H1 (cell line): Measurements from ENCODE around the gene ALOX5. TPM values are rescaled to one million over a fixed set of nuclear protein-coding genes. Genes with fewer than 3 reads are reported as not detected.

ENCODE experiments used
- CTCF ChIA-PET: fragments of 300-600 bp; sonication (Branson Sonifier 250); formaldehyde crosslinking; loops from one replicate; lab custom pipeline; 2021; ENCODE audit not compliant: partially characterized antibody; lab: Charles Lee
- POLR2A ChIA-PET: fragments of 300-600 bp; sonication (Branson Sonifier 250); formaldehyde crosslinking; loops from one replicate; lab custom pipeline; 2021; ENCODE audit warnings: inconsistent platforms; ENCODE audit not compliant: partially characterized antibody; lab: Charles Lee
- DNase-seq, 2 experiments: peaks; one replicate each; pipeline versions ENCODE4 v3.0.0 to v3.0.0-alpha.2; 2010 to 2022; ENCODE audit warnings: low spot score in 2 of 2, low read depth in 1 of 2, mixed read lengths in 1 of 2
- FAIRE-seq: peaks from 2 replicates; lab custom pipeline; 2011; peaks lifted over from hg19 to GRCh38; lab: Jason Lieb, UNC
- H2AFZ ChIP-seq: 2 replicates; pipeline ENCODE4 v1.8.1; 2012; ENCODE audit warnings: low read length, inconsistent platforms
- H2AK5ac ChIP-seq: 2 replicates; pipeline ENCODE4 v1.6.1; 2013; ENCODE audit warnings: low read depth, low read length
- H2BK120ac ChIP-seq: replicated peaks from 2 replicates; pipeline ENCODE3; 2013; ENCODE audit warnings: low read depth, low read length, inconsistent platforms
- H2BK12ac ChIP-seq: 2 replicates; pipeline ENCODE4 v1.6.1; 2013; ENCODE audit warnings: low read depth, low read length
- H2BK15ac ChIP-seq: 2 replicates; pipeline ENCODE4 v1.6.1; 2013; ENCODE audit warnings: low read length
- H2BK20ac ChIP-seq: 2 replicates; pipeline ENCODE4 v1.6.1; 2013; ENCODE audit warnings: low read length
- H2BK5ac ChIP-seq: 2 replicates; pipeline ENCODE4 v1.6.1; 2013; ENCODE audit warnings: low read depth, low read length
- H3K14ac ChIP-seq: 2 replicates; pipeline ENCODE4 v1.6.1; 2013; ENCODE audit warnings: inconsistent platforms; ENCODE audit not compliant: insufficient read length
- H3K18ac ChIP-seq: 2 replicates; pipeline ENCODE4 v1.6.1; 2013; ENCODE audit warnings: low read length; ENCODE audit errors: extremely low read depth
- H3K23ac ChIP-seq: 2 replicates; pipeline ENCODE4 v1.6.1; 2013; ENCODE audit warnings: inconsistent platforms; ENCODE audit not compliant: insufficient read length
- H3K23me2 ChIP-seq: 2 replicates; pipeline ENCODE4 v1.6.1; 2013; ENCODE audit warnings: low read depth, low read length
- H3K27ac ChIP-seq: 2 replicates; pipeline ENCODE4 v1.6.1; 2011; ENCODE audit warnings: low read depth, low read length, inconsistent platforms
- H3K27me3 ChIP-seq, 4 experiments: replicated peaks in 1 of 4; 1 replicate in 1 of 4; 2 replicates in 3 of 4; pipeline versions ENCODE4 v1.6.1 to v1.8.1; 2011 to 2013; ENCODE audit warnings: low read length in 3 of 4, mild to moderate bottlenecking in 3 of 4, inconsistent platforms in 2 of 4, mixed read lengths in 2 of 4, moderate library complexity in 1 of 4; ENCODE audit not compliant: control insufficient read depth in 3 of 4, insufficient read depth in 3 of 4; ENCODE audit errors: extremely low read depth in 1 of 4
- H3K36me3 ChIP-seq, 4 experiments: 2 replicates each; pipeline versions ENCODE4 v1.6.1 to v1.8.1; 2011 to 2013; ENCODE audit warnings: mild to moderate bottlenecking in 4 of 4, low read length in 3 of 4, moderate library complexity in 2 of 4, control low read depth in 1 of 4, inconsistent platforms in 1 of 4; ENCODE audit not compliant: insufficient read depth in 4 of 4, control insufficient read depth in 2 of 4
- H3K4ac ChIP-seq: replicated peaks from 2 replicates; pipeline ENCODE3; 2013; ENCODE audit warnings: low read length, low read depth, mixed read lengths, inconsistent platforms; ENCODE audit not compliant: insufficient read length
- H3K4me1 ChIP-seq, 4 experiments: replicated peaks in 1 of 4; 1 replicate in 1 of 4; 2 replicates in 3 of 4; pipeline versions ENCODE4 v1.6.1 to v1.8.1; 2011 to 2013; ENCODE audit warnings: low read length in 3 of 4, inconsistent platforms in 2 of 4, mixed read lengths in 1 of 4; ENCODE audit not compliant: insufficient read depth in 4 of 4, control insufficient read depth in 3 of 4
- H3K4me2 ChIP-seq, 2 experiments: 2 replicates each; pipeline versions ENCODE4 v1.6.1 to v1.8.1; 2011 to 2013; ENCODE audit warnings: low read depth in 2 of 2, low read length in 2 of 2, control low read depth in 1 of 2, inconsistent platforms in 1 of 2, mild to moderate bottlenecking in 1 of 2; ENCODE audit not compliant: insufficient read depth in 1 of 2
- H3K4me3 ChIP-seq, 4 experiments: fragments of 200-600, 300-600 bp in 1 of 4; sonication (generic), shearing (Covaris generic), sonication (Bioruptor Twin) in 1 of 4; 2 replicates each; pipeline versions ENCODE4 v1.5.1 to v1.8.1; 2011 to 2016; ENCODE audit warnings: low read length in 4 of 4, low read depth in 3 of 4, control low read depth in 2 of 4, inconsistent platforms in 2 of 4, mild to moderate bottlenecking in 2 of 4, mixed read lengths in 1 of 4, moderate library complexity in 1 of 4; ENCODE audit not compliant: insufficient read depth in 2 of 4; ENCODE audit errors: extremely low read depth in 1 of 4
- H3K56ac ChIP-seq: replicated peaks from 2 replicates; pipeline ENCODE3; 2013; ENCODE audit warnings: low read depth, mild to moderate bottlenecking, mixed read lengths, low read length, inconsistent platforms; ENCODE audit not compliant: insufficient read length
- H3K79me1 ChIP-seq: 2 replicates; pipeline ENCODE4 v1.6.1; 2013; ENCODE audit warnings: low read depth, low read length, control low read depth
- H3K79me2 ChIP-seq, 2 experiments: 2 replicates each; pipeline versions ENCODE4 v1.6.1 to v1.8.1; 2012 to 2013; ENCODE audit warnings: low read length in 2 of 2, mild to moderate bottlenecking in 2 of 2, inconsistent platforms in 1 of 2; ENCODE audit not compliant: insufficient read depth in 2 of 2, control insufficient read depth in 1 of 2
- H3K9ac ChIP-seq, 4 experiments: replicated peaks in 1 of 4; 1 replicate in 1 of 4; 2 replicates in 3 of 4; pipeline versions ENCODE4 v1.6.1 to v1.8.1; 2011 to 2013; ENCODE audit warnings: low read depth in 3 of 4, low read length in 3 of 4, control low read depth in 2 of 4, mild to moderate bottlenecking in 2 of 4, moderate library complexity in 2 of 4, inconsistent platforms in 1 of 4; ENCODE audit errors: extremely low read depth in 1 of 4
- H3K9me3 ChIP-seq, 2 experiments: 2 replicates each; pipeline versions ENCODE4 v1.6.1 to v1.8.1; 2012 to 2013; ENCODE audit warnings: mild to moderate bottlenecking in 2 of 2, moderate library complexity in 2 of 2, control low read depth in 1 of 2, inconsistent platforms in 1 of 2, low read depth in 1 of 2, low read length in 1 of 2, mixed read lengths in 1 of 2; ENCODE audit not compliant: insufficient read depth in 2 of 2
- H4K20me1 ChIP-seq, 2 experiments: replicated peaks in 1 of 2; 2 replicates each; pipeline versions ENCODE3 to v1.8.1; 2011 to 2013; ENCODE audit warnings: inconsistent platforms in 2 of 2, low read length in 2 of 2, mild to moderate bottlenecking in 1 of 2; ENCODE audit not compliant: insufficient read depth in 2 of 2, control insufficient read depth in 1 of 2
- H4K5ac ChIP-seq: 2 replicates; pipeline ENCODE4 v1.6.1; 2013; ENCODE audit warnings: low read length, low read depth, mixed read lengths, inconsistent platforms; ENCODE audit not compliant: insufficient read length
- H4K8ac ChIP-seq: 2 replicates; pipeline ENCODE4 v1.8.0; 2013; ENCODE audit warnings: mild to moderate bottlenecking, moderate library complexity, low read length, inconsistent platforms; ENCODE audit not compliant: insufficient read depth; ENCODE audit errors: extremely low read depth
- H4K91ac ChIP-seq: replicated peaks from 2 replicates; pipeline ENCODE3; 2013; ENCODE audit warnings: low read length, mixed read lengths, inconsistent platforms; ENCODE audit not compliant: insufficient read length
- CBX8 ChIP-seq: fragments of 300-800, 300-1000 bp; sonication (generic); IDR thresholded peaks from 2 replicates; pipeline ENCODE4 v1.7.1; 2016; ENCODE audit warnings: low read depth, low read length, borderline replicate concordance
- CHD2 ChIP-seq: IDR thresholded peaks from 2 replicates; pipeline ENCODE4 v1.6.1; 2012; ENCODE audit warnings: low read length, improper control_type of control experiment
- HDAC2 ChIP-seq, 2 experiments: fragments of 300-600 bp in 1 of 2; sonication (generic) in 1 of 2; IDR thresholded peaks; 2 replicates each; pipeline ENCODE4 v1.6.1; 2011 to 2012; ENCODE audit warnings: low read depth in 2 of 2, low read length in 2 of 2, mild to moderate bottlenecking in 2 of 2, moderate library complexity in 2 of 2, borderline replicate concordance in 1 of 2, inconsistent platforms in 1 of 2
- KDM1A ChIP-seq: fragments of 200-600, 300-600 bp; sonication (generic); IDR thresholded peaks from 2 replicates; pipeline ENCODE4 v1.7.1; 2016; ENCODE audit warnings: mild to moderate bottlenecking, low read length, borderline replicate concordance
- MAFK ChIP-seq: IDR thresholded peaks from 2 replicates; pipeline ENCODE4 v1.6.1; 2012; ENCODE audit warnings: low read depth, mild to moderate bottlenecking, improper control_type of control experiment, low read length
- RBBP5 ChIP-seq: IDR thresholded peaks from 2 replicates; pipeline ENCODE4 v1.7.1; 2012; ENCODE audit warnings: low read depth, mild to moderate bottlenecking, inconsistent platforms, low read length, moderate library complexity, borderline replicate concordance
- RNF2 ChIP-seq: fragments of 200-900, 300-1000 bp; sonication (generic); IDR thresholded peaks from 2 replicates; pipeline ENCODE4 v1.7.1; 2016; ENCODE audit warnings: borderline replicate concordance, low read depth, mild to moderate bottlenecking, antibody characterized with exemption, low read length; ENCODE audit not compliant: poor library complexity, severe bottlenecking; ENCODE audit errors: missing control alignments
- SIN3A ChIP-seq, 2 experiments: IDR thresholded peaks in 1 of 2; conservative IDR thresholded peaks in 1 of 2; 2 replicates each; pipeline ENCODE4 v1.6.1; 2011 to 2012; ENCODE audit warnings: low read length in 2 of 2, improper control_type of control experiment in 1 of 2, low read depth in 1 of 2, mild to moderate bottlenecking in 1 of 2
- SP2 ChIP-seq: IDR thresholded peaks from 2 replicates; pipeline ENCODE4 v1.6.1; 2012; ENCODE audit warnings: mild to moderate bottlenecking, low read length, inconsistent platforms
- TBP ChIP-seq: IDR thresholded peaks from 2 replicates; pipeline ENCODE4 v1.6.1; 2011; ENCODE audit warnings: low read depth, low read length, improper control_type of control experiment
- WGBS, 2 experiments: shearing (Covaris generic) in 1 of 2; methylation state at CpG; one replicate each; pipeline versions ENCODE4 v1.1.6 to v1.1.7; 2013 to 2015; ENCODE audit warnings: low lambda C conversion rate in 2 of 2, mixed read lengths in 2 of 2, inconsistent platforms in 1 of 2, low coverage in 1 of 2, missing lambda C conversion rate in 1 of 2; ENCODE audit not compliant: insufficient replicate concordance in 2 of 2, insufficient coverage in 1 of 2, insufficient read length in 1 of 2; ENCODE audit errors: extremely low coverage in 1 of 2, missing lambda C conversion rate in 1 of 2; 5-methylcytosine and 5-hydroxymethylcytosine counted together
- polyA plus RNA-seq, 7 experiments: library from polyadenylated mRNA; depleted of rRNA in 3 of 7; stranded (reverse) in 5 of 7; unstranded in 2 of 7; fragments of >200 nt in 5 of 7; fragments of 200-250 nt in 2 of 7; gene quantifications; 1 replicate in 5 of 7; 2 replicates in 1 of 7; 4 replicates in 1 of 7; pipeline versions ENCODE4 v1.2.1 to v1.2.3, GENCODE V29; 2011 to 2013; ENCODE audit warnings: missing spikeins in 2 of 7, mixed read lengths in 2 of 7
- total RNA-seq: library from RNA; stranded (reverse); fragmentation: NEBNext Ultra II Directional; extraction: Animal tissue kit (Norgen Biotek cat#: 25700); gene quantifications from 2 replicates; pipeline ENCODE4 v1.2.1, GENCODE V29; 2021
- TF ChIP-seq, protein P1 (sequence below): IDR thresholded peaks from 2 replicates; pipeline ENCODE4 v1.6.1; 2012; ENCODE audit warnings: low read length, inconsistent platforms

Gene ALOX5
- total and polyA plus RNA-seq, 2 of the 8 experiments (the other 6 are each of a cell fraction or from before 2014, with no cell fraction given) = 1.6 to 3.8 TPM

DNA sequence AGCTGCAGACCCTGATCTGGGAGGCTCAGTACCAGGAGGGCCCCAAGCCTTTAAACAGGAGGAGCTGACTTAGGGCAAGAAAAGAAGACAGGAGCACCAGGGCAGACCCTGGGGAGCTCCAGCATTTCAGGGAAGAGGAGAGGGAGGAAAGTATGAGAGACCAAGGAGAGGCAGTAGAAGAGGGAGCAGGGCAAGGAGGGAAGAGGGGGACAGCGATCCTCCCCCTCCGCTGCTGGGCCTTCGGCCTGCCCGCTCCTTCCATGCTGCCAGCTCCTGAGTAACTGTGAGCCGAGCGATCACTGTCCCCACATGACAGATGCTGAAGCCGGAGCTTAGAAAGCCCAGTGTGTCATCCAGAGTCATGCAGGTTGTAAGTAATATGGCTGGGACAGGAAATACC lies 65.9 kb downstream of the ALOX5 start:
- H3K23ac ChIP-seq = no peak overlapping the region
- FAIRE-seq = no peak
- no peak overlapping the region for H2BK120ac ChIP-seq
- H2BK12ac ChIP-seq = no peak overlapping the region
- H2AK5ac ChIP-seq = no peak overlapping the region
- no peaks in the 10 kb centered on the region for H3K27me3 ChIP-seq
- H3K9me3 ChIP-seq = no peaks in the 10 kb centered on the region
- H3K4me1 ChIP-seq = no peaks in the 10 kb centered on the region
- H3K14ac ChIP-seq = no peak overlapping the region
- H3K9ac ChIP-seq = no peak overlapping the region
- H2AFZ ChIP-seq = no peak overlapping the region
- CTCF ChIA-PET = interaction anchor here (1.0 to 2.2 kb wide), 4 partner anchors 16 to 789 kb away, joined by 3 to 9 read pairs (median 4); no protein-coding TSS in a partner anchor
- no peaks in the 10 kb centered on the region for H4K20me1 ChIP-seq
- no peak overlapping the region for H4K5ac ChIP-seq
- no peaks in the 10 kb centered on the region for H3K79me1 ChIP-seq
- no peak for DNase-seq
- no peaks in the 10 kb centered on the region for H3K79me2 ChIP-seq
- H4K91ac ChIP-seq = peak overlapping the region; percentile 65
- no peak overlapping the region for H2BK15ac ChIP-seq
- no peak overlapping the region for H2BK5ac ChIP-seq
- H3K4me3 ChIP-seq = no peak overlapping the region
- peak overlapping the region; percentile 68; the same call in 1 of the 2 replicates for H4K8ac ChIP-seq
- no peak for TF ChIP-seq KDM1A
- TF ChIP-seq CBX8 = no peak
- TF ChIP-seq, protein P1, sequence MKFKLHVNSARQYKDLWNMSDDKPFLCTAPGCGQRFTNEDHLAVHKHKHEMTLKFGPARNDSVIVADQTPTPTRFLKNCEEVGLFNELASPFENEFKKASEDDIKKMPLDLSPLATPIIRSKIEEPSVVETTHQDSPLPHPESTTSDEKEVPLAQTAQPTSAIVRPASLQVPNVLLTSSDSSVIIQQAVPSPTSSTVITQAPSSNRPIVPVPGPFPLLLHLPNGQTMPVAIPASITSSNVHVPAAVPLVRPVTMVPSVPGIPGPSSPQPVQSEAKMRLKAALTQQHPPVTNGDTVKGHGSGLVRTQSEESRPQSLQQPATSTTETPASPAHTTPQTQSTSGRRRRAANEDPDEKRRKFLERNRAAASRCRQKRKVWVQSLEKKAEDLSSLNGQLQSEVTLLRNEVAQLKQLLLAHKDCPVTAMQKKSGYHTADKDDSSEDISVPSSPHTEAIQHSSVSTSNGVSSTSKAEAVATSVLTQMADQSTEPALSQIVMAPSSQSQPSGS = no peak
- TF ChIP-seq SIN3A (conservative IDR thresholded peaks at IDR 0.05 in 1 of 2, IDR thresholded peaks at IDR 0.05 in 1 of 2; ENCODE audit: low read depth in 1 of 2, low read length in 2 of 2) = no peak
- TF ChIP-seq SP2 = no peak
- no peak for TF ChIP-seq HDAC2 (IDR thresholded peaks at IDR 0.05; ENCODE audit: borderline replicate concordance in 1 of 2, low read depth in 2 of 2, low read length in 2 of 2)
- no peak for TF ChIP-seq TBP
- TF ChIP-seq MAFK = no peak
- TF ChIP-seq RBBP5 = no peak
- TF ChIP-seq CHD2 = no peak
- no peak for TF ChIP-seq RNF2
- no peak overlapping the region for H3K27ac ChIP-seq
- H3K4me2 ChIP-seq = no peak overlapping the region
- no peak overlapping the region for H3K4ac ChIP-seq
- H3K23me2 ChIP-seq = no peaks in the 10 kb centered on the region
- POLR2A ChIA-PET = interaction anchor here (0.7 kb wide), 1 partner anchor 15 kb away, joined by 3 read pairs; no protein-coding TSS in a partner anchor
- no peak overlapping the region for H3K56ac ChIP-seq
- H3K36me3 ChIP-seq = no peaks in the 10 kb centered on the region
- no peak overlapping the region; the same call in none of the 2 replicates for H3K18ac ChIP-seq
- no peak overlapping the region for H2BK20ac ChIP-seq
- 89% methylated on average over 4 of the region's 7 CpGs; no CpG with 5 or more reads in 1 of the 2 experiments for WGBS, 2 experiments
